Duodenal mucosa (tissue), 2 donors: ENCODE results near the gene SPATA6.

ENCODE experiments used
- H3K27ac ChIP-seq: one replicate; pipeline ENCODE4 v1.7.0; 2013; ENCODE audit warnings: low read depth, low read length
- H3K27me3 ChIP-seq, 2 donors: one replicate each; pipeline ENCODE4 v1.7.0; 2013; ENCODE audit warnings: low read length in 2 of 2, control low read depth in 1 of 2; ENCODE audit not compliant: insufficient read depth in 2 of 2, control insufficient read depth in 1 of 2
- H3K36me3 ChIP-seq, 2 donors: one replicate each; pipeline ENCODE4 v1.7.0; 2013; ENCODE audit warnings: low read length in 2 of 2, control low read depth in 1 of 2; ENCODE audit not compliant: insufficient read depth in 2 of 2, control insufficient read depth in 1 of 2
- H3K4me1 ChIP-seq, 2 donors: one replicate each; pipeline ENCODE4 v1.7.0; 2013; ENCODE audit warnings: low read length in 2 of 2, control low read depth in 1 of 2; ENCODE audit not compliant: insufficient read depth in 2 of 2, control insufficient read depth in 1 of 2
- H3K4me3 ChIP-seq, 2 donors: one replicate each; pipeline ENCODE4 v1.7.0; 2013; ENCODE audit warnings: low read length in 2 of 2, low read depth in 1 of 2
- H3K9ac ChIP-seq, 2 donors: one replicate each; pipeline ENCODE4 v1.7.0; 2013; ENCODE audit warnings: low read length in 2 of 2, low read depth in 1 of 2
- H3K9me3 ChIP-seq, 2 donors: one replicate each; pipeline ENCODE4 v1.7.0; 2013; ENCODE audit warnings: low read length in 2 of 2, control low read depth in 1 of 2; ENCODE audit not compliant: control insufficient read depth in 1 of 2

Gene SPATA6

GRCh38 chr1:48422009-48422408, 50.0 kb downstream of the SPATA6 start:
- Histone ChIP-seq H3K27me3 (no peaks in the 10 kb centered on the region), H3K27ac (no peak overlapping the region), H3K4me1 (no peaks in the 10 kb centered on the region), H3K9me3 (no peaks in the 10 kb centered on the region), H3K36me3 (no peaks in the 10 kb centered on the region), H3K4me3 (no peak overlapping the region), H3K9ac (no peak overlapping the region)

GRCh38 chr1:48418742-48419141, 53.3 kb downstream of the SPATA6 start:
- H3K27me3 ChIP-seq, result no peaks in the 10 kb centered on the region
- no peak overlapping the region for H3K4me3 ChIP-seq
- no peaks in the 10 kb centered on the region for H3K4me1 ChIP-seq
- no peak overlapping the region for H3K27ac ChIP-seq
- no peaks in the 10 kb centered on the region for H3K36me3 ChIP-seq
- no peaks in the 10 kb centered on the region for H3K9me3 ChIP-seq
- no peak overlapping the region for H3K9ac ChIP-seq

GRCh38 chr1:48415050-48415449, 57.0 kb downstream of the SPATA6 start:
- Histone ChIP-seq H3K9me3 (no peaks in the 10 kb centered on the region), H3K27me3 (no peaks in the 10 kb centered on the region), H3K36me3 (no peaks in the 10 kb centered on the region), H3K9ac (no peak overlapping the region), H3K27ac (no peak overlapping the region), H3K4me1 (no peaks in the 10 kb centered on the region), H3K4me3 (no peak overlapping the region)

GRCh38 chr1:48414264-48414663, 57.7 kb downstream of the SPATA6 start:
- Histone ChIP-seq H3K4me1 (no peaks in the 10 kb centered on the region), H3K9ac (no peak overlapping the region), H3K27me3 (no peaks in the 10 kb centered on the region), H3K36me3 (no peaks in the 10 kb centered on the region), H3K9me3 (no peaks in the 10 kb centered on the region), H3K4me3 (no peak overlapping the region), H3K27ac (no peak overlapping the region)

- no peaks in the 10 kb centered on the region for H3K9me3 ChIP-seq
- no peak overlapping the region for H3K9ac ChIP-seq
- H3K27me3 ChIP-seq, result no peaks in the 10 kb centered on the region
- H3K4me3 ChIP-seq, result no peak overlapping the region
- peaks cover 0 to 6% of the 10 kb centered on the region in 2 donors for H3K4me1 ChIP-seq
- H3K27ac ChIP-seq, result no peak overlapping the region
- H3K36me3 ChIP-seq, result no peaks in the 10 kb centered on the region
Observed at GRCh38 chr1:48405940-48406339, 66.1 kb downstream of the SPATA6 start.

GRCh38 chr1:48405400-48405799, 66.6 kb downstream of the SPATA6 start:
- H3K4me1 ChIP-seq, result peaks cover 0 to 6% of the 10 kb centered on the region in 2 donors
- no peak overlapping the region for H3K4me3 ChIP-seq
- H3K9me3 ChIP-seq, result no peaks in the 10 kb centered on the region
- H3K27ac ChIP-seq, result no peak overlapping the region
- H3K36me3 ChIP-seq, result no peaks in the 10 kb centered on the region
- no peak overlapping the region for H3K9ac ChIP-seq
- H3K27me3 ChIP-seq, result no peaks in the 10 kb centered on the region

- H3K9ac ChIP-seq, result no peak overlapping the region
- no peaks in the 10 kb centered on the region for H3K9me3 ChIP-seq
- peaks cover 0 to 6% of the 10 kb centered on the region in 2 donors for H3K4me1 ChIP-seq
- no peak overlapping the region for H3K4me3 ChIP-seq
- H3K27ac ChIP-seq, result no peak overlapping the region
- no peaks in the 10 kb centered on the region for H3K27me3 ChIP-seq
- no peaks in the 10 kb centered on the region for H3K36me3 ChIP-seq
Observed at GRCh38 chr1:48402599-48402998, 69.4 kb downstream of the SPATA6 start.

GRCh38 chr1:48396208-48396607, 75.8 kb downstream of the SPATA6 start:
- H3K27ac ChIP-seq, result no peak overlapping the region
- no peaks in the 10 kb centered on the region for H3K4me1 ChIP-seq
- no peaks in the 10 kb centered on the region for H3K36me3 ChIP-seq
- H3K9ac ChIP-seq, result no peak overlapping the region
- H3K27me3 ChIP-seq, result no peaks in the 10 kb centered on the region
- H3K4me3 ChIP-seq, result no peak overlapping the region
- no peaks in the 10 kb centered on the region for H3K9me3 ChIP-seq

- no peaks in the 10 kb centered on the region for H3K4me1 ChIP-seq
- no peak overlapping the region for H3K9ac ChIP-seq
- no peak overlapping the region for H3K27ac ChIP-seq
- H3K36me3 ChIP-seq, result no peaks in the 10 kb centered on the region
- H3K4me3 ChIP-seq, result no peak overlapping the region
- no peaks in the 10 kb centered on the region for H3K27me3 ChIP-seq
- H3K9me3 ChIP-seq, result no peaks in the 10 kb centered on the region
Observed at GRCh38 chr1:48391926-48392325, 80.1 kb downstream of the SPATA6 start.

- Histone ChIP-seq H3K9ac (no peak overlapping the region), H3K27me3 (no peaks in the 10 kb centered on the region), H3K27ac (no peak overlapping the region), H3K36me3 (no peaks in the 10 kb centered on the region), H3K9me3 (no peaks in the 10 kb centered on the region), H3K4me1 (no peaks in the 10 kb centered on the region), H3K4me3 (no peak overlapping the region)
Observed at GRCh38 chr1:48387409-48387808, 84.6 kb downstream of the SPATA6 start.

- H3K4me1 ChIP-seq, result no peaks in the 10 kb centered on the region
- no peak overlapping the region for H3K9ac ChIP-seq
- peaks cover 0 to 6% of the 10 kb centered on the region in 2 donors for H3K36me3 ChIP-seq
- no peak overlapping the region for H3K27ac ChIP-seq
- no peaks in the 10 kb centered on the region for H3K27me3 ChIP-seq
- H3K4me3 ChIP-seq, result no peak overlapping the region
- H3K9me3 ChIP-seq, result peaks cover 12 to 14% of the 10 kb centered on the region in 2 donors
Observed at GRCh38 chr1:48374785-48375184, 97.2 kb downstream of the SPATA6 start.
